HepG2 (cell line): ENCODE measurements around the gene MICB. TPM values are rescaled to one million over a fixed set of nuclear protein-coding genes. Genes with fewer than 3 reads are reported as not detected.

Experiments
- ADNP ChIP-seq: sonication (generic); formaldehyde crosslinking; IDR thresholded peaks from 2 replicates; pipeline ENCODE4 v1.4.0; 2020; ENCODE audit warnings: missing genetic modification reagents
- HDAC2 ChIP-seq: sonication (generic); formaldehyde crosslinking; IDR thresholded peaks from 2 replicates; pipeline ENCODE4 v1.4.0; 2020; ENCODE audit warnings: missing genetic modification reagents
- JARID2 ChIP-seq: sonication (generic); formaldehyde crosslinking; IDR thresholded peaks from 2 replicates; pipeline ENCODE4 v1.8.1; 2023; ENCODE audit warnings: missing genetic modification reagents, inconsistent platforms; ENCODE audit not compliant: insufficient replicate concordance
- KLF11 ChIP-seq: IDR thresholded peaks from 2 replicates; pipeline ENCODE4 v1.6.1; 2016; ENCODE audit warnings: missing compliant biosample characterization
- NFATC3 ChIP-seq: sonication (generic); formaldehyde crosslinking; IDR thresholded peaks from 2 replicates; pipeline ENCODE4 v1.5.1; 2020; ENCODE audit warnings: mild to moderate bottlenecking, missing genetic modification reagents
- SMAD3 ChIP-seq: sonication (generic); formaldehyde crosslinking; IDR thresholded peaks from 2 replicates; pipeline ENCODE4 v1.4.0; 2020; ENCODE audit warnings: missing genetic modification reagents
- SUZ12 ChIP-seq: fragments of 150-350 bp; IDR thresholded peaks from 2 replicates; pipeline ENCODE4 v1.6.1; 2014; ENCODE audit warnings: low read depth, low read length
- ZNF460 ChIP-seq: sonication (generic); formaldehyde crosslinking; IDR thresholded peaks from 2 replicates; pipeline ENCODE4 v1.5.1; 2020; ENCODE audit warnings: missing genetic modification reagents, mild to moderate bottlenecking, borderline replicate concordance
- polyA plus RNA-seq, 8 experiments: library from polyadenylated mRNA; depleted of rRNA in 3 of 8; stranded (reverse) in 7 of 8; unstranded in 1 of 8; fragments of >200 nt; fragmentation: Illumina TruSeq in 4 of 8; extraction: Trizol in 4 of 8; gene quantifications; 2 replicates each; pipeline versions ENCODE4 v1.2.1 to v1.2.3, GENCODE V29; 2011 to 2016; ENCODE audit warnings: low read depth in 4 of 8, missing spikeins in 1 of 8, mixed read lengths in 1 of 8; ENCODE audit not compliant: insufficient read depth in 1 of 8
- total RNA-seq, 5 experiments: library from RNA; depleted of rRNA; stranded (reverse); fragments of >200 nt; fragmentation: Illumina TruSeq; extraction: Trizol; gene quantifications; 2 replicates each; pipeline ENCODE4 v1.2.3, GENCODE V29; 2016; ENCODE audit warnings: low read depth in 1 of 5
- TF ChIP-seq, protein P1 (sequence below): IDR thresholded peaks from 2 replicates; pipeline ENCODE4 v1.6.1; 2012; ENCODE audit warnings: low read depth, low read length, improper control_type of control experiment
- TF ChIP-seq, protein P2 (sequence below): sonication (generic); formaldehyde crosslinking; IDR thresholded peaks from 2 replicates; pipeline ENCODE4 v1.4.0; 2020; ENCODE audit warnings: missing genetic modification reagents
- TF ChIP-seq, protein P3 (sequence below): sonication (generic); formaldehyde crosslinking; IDR thresholded peaks from 2 replicates; pipeline ENCODE4 v1.4.0; 2020; ENCODE audit warnings: missing genetic modification reagents

The MICB gene
- total and polyA plus RNA-seq, 2 of the 13 experiments (the other 11 are each of a cell fraction or from before 2014, with no cell fraction given): 12.5 to 12.8 TPM

DNA sequence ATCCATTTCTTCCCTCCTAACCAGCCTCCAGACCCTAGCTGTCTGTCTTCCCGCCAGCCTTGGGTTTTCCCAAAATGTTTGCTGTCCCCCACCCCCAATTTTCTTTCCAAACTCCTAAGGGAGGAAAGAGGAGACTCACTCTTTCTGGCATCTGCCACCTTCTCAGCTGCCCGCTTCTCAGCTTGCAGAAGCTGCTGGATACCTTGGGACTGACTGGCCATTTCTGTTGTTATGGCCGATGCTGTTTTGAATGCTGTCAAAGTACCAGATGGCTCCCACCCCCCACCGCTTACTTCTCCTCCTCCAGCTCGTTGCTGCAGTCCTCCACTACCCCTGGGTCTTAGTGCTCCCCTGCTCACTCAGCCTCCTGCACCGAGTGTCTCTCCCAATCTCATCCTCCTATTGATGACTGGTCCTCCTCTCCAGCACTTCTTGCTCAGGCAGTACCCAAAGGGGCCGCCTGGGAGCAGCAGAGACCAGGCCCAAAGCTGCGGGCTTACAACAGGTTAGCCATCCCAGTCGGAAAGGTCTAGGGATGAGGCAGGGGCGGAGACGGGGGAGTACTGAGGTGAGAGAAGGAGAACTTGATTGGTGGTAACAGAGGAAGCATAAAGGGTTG lies 48.5 kb downstream of the MICB start, which contains the start of gene ATP6V1G2 (continued):
- TF ChIP-seq, protein P1, sequence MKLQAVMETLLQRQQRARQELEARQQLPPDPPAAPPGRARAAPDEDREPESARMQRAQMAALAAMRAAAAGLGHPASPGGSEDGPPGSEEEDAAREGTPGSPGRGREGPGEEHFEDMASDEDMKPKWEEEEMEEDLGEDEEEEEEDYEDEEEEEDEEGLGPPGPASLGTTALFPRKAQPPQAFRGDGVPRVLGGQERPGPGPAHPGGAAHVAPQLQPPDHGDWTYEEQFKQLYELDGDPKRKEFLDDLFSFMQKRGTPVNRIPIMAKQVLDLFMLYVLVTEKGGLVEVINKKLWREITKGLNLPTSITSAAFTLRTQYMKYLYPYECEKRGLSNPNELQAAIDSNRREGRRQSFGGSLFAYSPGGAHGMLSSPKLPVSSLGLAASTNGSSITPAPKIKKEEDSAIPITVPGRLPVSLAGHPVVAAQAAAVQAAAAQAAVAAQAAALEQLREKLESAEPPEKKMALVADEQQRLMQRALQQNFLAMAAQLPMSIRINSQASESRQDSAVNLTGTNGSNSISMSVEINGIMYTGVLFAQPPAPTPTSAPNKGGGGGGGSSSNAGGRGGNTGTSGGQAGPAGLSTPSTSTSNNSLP: peak; percentile 61; the same call in 1 of the 2 replicates
- TF ChIP-seq ZNF460 (CRISPR knock-in tag): no peak
- TF ChIP-seq SUZ12: no peak
- TF ChIP-seq KLF11 (CRISPR knock-in tag): no peak
- no peak for TF ChIP-seq ADNP (CRISPR knock-in tag)
- TF ChIP-seq JARID2: peak; percentile 89
- TF ChIP-seq, protein P2, sequence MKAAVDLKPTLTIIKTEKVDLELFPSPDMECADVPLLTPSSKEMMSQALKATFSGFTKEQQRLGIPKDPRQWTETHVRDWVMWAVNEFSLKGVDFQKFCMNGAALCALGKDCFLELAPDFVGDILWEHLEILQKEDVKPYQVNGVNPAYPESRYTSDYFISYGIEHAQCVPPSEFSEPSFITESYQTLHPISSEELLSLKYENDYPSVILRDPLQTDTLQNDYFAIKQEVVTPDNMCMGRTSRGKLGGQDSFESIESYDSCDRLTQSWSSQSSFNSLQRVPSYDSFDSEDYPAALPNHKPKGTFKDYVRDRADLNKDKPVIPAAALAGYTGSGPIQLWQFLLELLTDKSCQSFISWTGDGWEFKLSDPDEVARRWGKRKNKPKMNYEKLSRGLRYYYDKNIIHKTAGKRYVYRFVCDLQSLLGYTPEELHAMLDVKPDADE: no peak
- no peak for TF ChIP-seq NFATC3 (CRISPR knock-in tag)
- TF ChIP-seq SMAD3: peak; percentile 79; the same call in 1 of the 2 replicates
- TF ChIP-seq HDAC2 (CRISPR knock-in tag): peak; percentile 72
- TF ChIP-seq, protein P3, sequence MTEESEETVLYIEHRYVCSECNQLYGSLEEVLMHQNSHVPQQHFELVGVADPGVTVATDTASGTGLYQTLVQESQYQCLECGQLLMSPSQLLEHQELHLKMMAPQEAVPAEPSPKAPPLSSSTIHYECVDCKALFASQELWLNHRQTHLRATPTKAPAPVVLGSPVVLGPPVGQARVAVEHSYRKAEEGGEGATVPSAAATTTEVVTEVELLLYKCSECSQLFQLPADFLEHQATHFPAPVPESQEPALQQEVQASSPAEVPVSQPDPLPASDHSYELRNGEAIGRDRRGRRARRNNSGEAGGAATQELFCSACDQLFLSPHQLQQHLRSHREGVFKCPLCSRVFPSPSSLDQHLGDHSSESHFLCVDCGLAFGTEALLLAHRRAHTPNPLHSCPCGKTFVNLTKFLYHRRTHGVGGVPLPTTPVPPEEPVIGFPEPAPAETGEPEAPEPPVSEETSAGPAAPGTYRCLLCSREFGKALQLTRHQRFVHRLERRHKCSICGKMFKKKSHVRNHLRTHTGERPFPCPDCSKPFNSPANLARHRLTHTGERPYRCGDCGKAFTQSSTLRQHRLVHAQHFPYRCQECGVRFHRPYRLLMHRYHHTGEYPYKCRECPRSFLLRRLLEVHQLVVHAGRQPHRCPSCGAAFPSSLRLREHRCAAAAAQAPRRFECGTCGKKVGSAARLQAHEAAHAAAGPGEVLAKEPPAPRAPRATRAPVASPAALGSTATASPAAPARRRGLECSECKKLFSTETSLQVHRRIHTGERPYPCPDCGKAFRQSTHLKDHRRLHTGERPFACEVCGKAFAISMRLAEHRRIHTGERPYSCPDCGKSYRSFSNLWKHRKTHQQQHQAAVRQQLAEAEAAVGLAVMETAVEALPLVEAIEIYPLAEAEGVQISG (CRISPR knock-in tag): peak; percentile 59; the same call in 1 of the 2 replicates
